GM21528 (cell line): ENCODE measurements around the gene KLHL26.
"Not testable (repeated sequence)": the region's sequence is repeated elsewhere in the genome, so short reads cannot be mapped to it uniquely, and the experiment has no call there.

Experiments
- ATAC-seq: cut with Tn5 transposase; IDR thresholded peaks from one replicate; pipeline ENCODE4 v1.9.1; 2021; ENCODE audit warnings: mild to moderate bottlenecking, moderate library complexity; ENCODE audit not compliant: unreplicated experiment, low FRiP score

The KLHL26 gene

GRCh38 chr19:18680148-18680547 lies 43.3 kb downstream of the KLHL26 start:
- ATAC-seq, result not testable (repeated sequence)

- no peak for ATAC-seq
These were observed 45.9 kb downstream of the KLHL26 start for GRCh38 chr19:18682807-18683108.

- peak; percentile 53 for ATAC-seq
These were observed 46.5 kb downstream of the KLHL26 start, which contains the start of gene CRTC1 for GRCh38 chr19:18683109-18683957. CRTC1 (plus strand) TSS chr19:18683680; CDS start chr19:18683703, 23 bp downstream.

GRCh38 chr19:18683958-18684641 lies 47.3 kb downstream of the KLHL26 start:
- peak; percentile 24 for ATAC-seq

- no peak for ATAC-seq
These were observed 47.8 kb downstream of the KLHL26 start for GRCh38 chr19:18684642-18684993.

GRCh38 chr19:18685597-18686190 lies 48.9 kb downstream of the KLHL26 start:
- no peak for ATAC-seq

- no peak for ATAC-seq
These were observed 51.1 kb downstream of the KLHL26 start for GRCh38 chr19:18687740-18688465.

GRCh38 chr19:18696023-18696422 lies 59.2 kb downstream of the KLHL26 start:
- ATAC-seq, result no peak

- ATAC-seq, result no peak
These were observed 60.9 kb downstream of the KLHL26 start for GRCh38 chr19:18697680-18698079.

GRCh38 chr19:18698321-18699167 lies 61.7 kb downstream of the KLHL26 start:
- ATAC-seq, result no peak

- no peak for ATAC-seq
These were observed 62.7 kb downstream of the KLHL26 start for GRCh38 chr19:18699403-18700054.

GRCh38 chr19:18700501-18701249 lies 63.8 kb downstream of the KLHL26 start:
- peak; percentile 66 for ATAC-seq

- peak; percentile 29 for ATAC-seq
These were observed 64.4 kb downstream of the KLHL26 start for GRCh38 chr19:18701250-18701608.

- no peak for ATAC-seq
These were observed 67.2 kb downstream of the KLHL26 start for GRCh38 chr19:18704054-18704453.

- no peak for ATAC-seq
These were observed 68.1 kb downstream of the KLHL26 start for GRCh38 chr19:18704971-18705370.

GRCh38 chr19:18708452-18709231 lies 71.8 kb downstream of the KLHL26 start:
- no peak for ATAC-seq

GRCh38 chr19:18709546-18709945 lies 72.7 kb downstream of the KLHL26 start:
- ATAC-seq, result no peak

GRCh38 chr19:18710186-18710585 lies 73.4 kb downstream of the KLHL26 start:
- no peak for ATAC-seq
